GM12865 (cell line): ENCODE results near the gene MAML3.

Experiments used
- DNase-seq: peaks from one replicate; pipeline ENCODE4 v3.0.0; 2010; ENCODE audit warnings: low read depth
- H3K4me3 ChIP-seq: 2 replicates; pipeline ENCODE4 v1.5.1; 2011; ENCODE audit warnings: mild to moderate bottlenecking, low read depth, low read length, control low read depth
- CTCF ChIP-seq: IDR thresholded peaks from 2 replicates; pipeline ENCODE4 v1.5.1; 2011; ENCODE audit warnings: low read length, control low read depth, low read depth, inconsistent platforms; ENCODE audit not compliant: insufficient read depth; ENCODE audit errors: missing control alignments

The MAML3 gene

GRCh38 chr4:139848028-139848427 is 306.0 kb downstream of the MAML3 start:
- TF ChIP-seq CTCF = no peak
- no peak overlapping the region for H3K4me3 ChIP-seq
- no peak for DNase-seq

- no peak overlapping the region for H3K4me3 ChIP-seq
- DNase-seq = no peak
- no peak for TF ChIP-seq CTCF
Observed at GRCh38 chr4:139847602-139848001, 306.4 kb downstream of the MAML3 start.

GRCh38 chr4:139846766-139847165 is 307.2 kb downstream of the MAML3 start:
- no peak overlapping the region for H3K4me3 ChIP-seq
- no peak for TF ChIP-seq CTCF

GRCh38 chr4:139845453-139846093 is 308.4 kb downstream of the MAML3 start:
- no peak overlapping the region for H3K4me3 ChIP-seq
- no peak for DNase-seq
- TF ChIP-seq CTCF = no peak

More at GRCh38 chr4:139846766-139847165, 307.2 kb downstream of the MAML3 start:
- no peak for DNase-seq

- TF ChIP-seq CTCF = no peak
- H3K4me3 ChIP-seq = no peak overlapping the region
- DNase-seq = no peak
Observed at GRCh38 chr4:139844459-139845036, 309.4 kb downstream of the MAML3 start.

GRCh38 chr4:139844057-139844456 is 309.9 kb downstream of the MAML3 start:
- H3K4me3 ChIP-seq = no peak overlapping the region
- DNase-seq = no peak
- TF ChIP-seq CTCF = no peak

GRCh38 chr4:139843641-139844040 is 310.3 kb downstream of the MAML3 start:
- TF ChIP-seq CTCF = no peak
- no peak for DNase-seq
- H3K4me3 ChIP-seq = no peak overlapping the region
